ENCODE measurements around the gene CLDN16.

Gene CLDN16

GRCh38 chr3:190387578-190388213 is at the start of gene CLDN16:
Gene CLDN16, plus strand, starts transcription at chr3:190388163. Its CDS starts 167 bp downstream, at chr3:190388330.
- Histone ChIP-seq H3K9me3 (ENCODE audit: low read length) (no peaks in the 10 kb centered on the region), H3K27me3 (ENCODE audit: insufficient read depth, low read length) (no peaks in the 10 kb centered on the region), H3K4me3 (ENCODE audit: low read length) (no peak within 1 kb of the TSS), H2AFZ (ENCODE audit: low read depth, low read length) (no peak within 1 kb of the TSS), H3K36me3 (ENCODE audit: insufficient read depth, low read length) (no peaks in the 10 kb centered on the region), H3K4me1 (ENCODE audit: insufficient read depth, low read length) (no peaks in the 10 kb centered on the region)

- H3K27me3 ChIP-seq (ENCODE audit: insufficient read depth, low read length): no peaks in the 10 kb centered on the region
Observed at GRCh38 chr3:190338717-190339116, 49.2 kb upstream of the CLDN16 start.

GRCh38 chr3:190339130-190339529 is 48.8 kb upstream of the CLDN16 start:
- H3K9me3 ChIP-seq (ENCODE audit: low read length): no peaks in the 10 kb centered on the region
- no peaks in the 10 kb centered on the region for H3K4me1 ChIP-seq (ENCODE audit: insufficient read depth, low read length)
- no peak overlapping the region for H3K4me3 ChIP-seq (ENCODE audit: low read length)
- H3K27me3 ChIP-seq (ENCODE audit: insufficient read depth, low read length): no peaks in the 10 kb centered on the region
- no peaks in the 10 kb centered on the region for H3K36me3 ChIP-seq (ENCODE audit: insufficient read depth, low read length)
- H2AFZ ChIP-seq (ENCODE audit: low read depth, low read length): no peak overlapping the region

More at GRCh38 chr3:190338717-190339116, 49.2 kb upstream of the CLDN16 start:
- no peak overlapping the region for H3K4me3 ChIP-seq (ENCODE audit: low read length)
- no peaks in the 10 kb centered on the region for H3K4me1 ChIP-seq (ENCODE audit: insufficient read depth, low read length)
- no peaks in the 10 kb centered on the region for H3K36me3 ChIP-seq (ENCODE audit: insufficient read depth, low read length)
- H2AFZ ChIP-seq (ENCODE audit: low read depth, low read length): no peak overlapping the region
- no peaks in the 10 kb centered on the region for H3K9me3 ChIP-seq (ENCODE audit: low read length)

GRCh38 chr3:190340071-190340470 is 47.9 kb upstream of the CLDN16 start:
- Histone ChIP-seq H2AFZ (ENCODE audit: low read depth, low read length) (no peak overlapping the region), H3K27me3 (ENCODE audit: insufficient read depth, low read length) (no peaks in the 10 kb centered on the region), H3K9me3 (ENCODE audit: low read length) (no peaks in the 10 kb centered on the region), H3K4me1 (ENCODE audit: insufficient read depth, low read length) (no peaks in the 10 kb centered on the region), H3K36me3 (ENCODE audit: insufficient read depth, low read length) (no peaks in the 10 kb centered on the region), H3K4me3 (ENCODE audit: low read length) (no peak overlapping the region)

GRCh38 chr3:190345027-190345821 is 42.7 kb upstream of the CLDN16 start:
- H3K36me3 ChIP-seq (ENCODE audit: insufficient read depth, low read length): no peaks in the 10 kb centered on the region
- H3K4me1 ChIP-seq (ENCODE audit: insufficient read depth, low read length): no peaks in the 10 kb centered on the region
- no peaks in the 10 kb centered on the region for H3K27me3 ChIP-seq (ENCODE audit: insufficient read depth, low read length)
- no peaks in the 10 kb centered on the region for H3K9me3 ChIP-seq (ENCODE audit: low read length)
- no peak overlapping the region for H3K4me3 ChIP-seq (ENCODE audit: low read length)
- H2AFZ ChIP-seq (ENCODE audit: low read depth, low read length): no peak overlapping the region

- no peaks in the 10 kb centered on the region for H3K9me3 ChIP-seq (ENCODE audit: low read length)
- no peaks in the 10 kb centered on the region for H3K36me3 ChIP-seq (ENCODE audit: insufficient read depth, low read length)
- H3K4me3 ChIP-seq (ENCODE audit: low read length): no peak overlapping the region
- H3K27me3 ChIP-seq (ENCODE audit: insufficient read depth, low read length): no peaks in the 10 kb centered on the region
- no peaks in the 10 kb centered on the region for H3K4me1 ChIP-seq (ENCODE audit: insufficient read depth, low read length)
- H2AFZ ChIP-seq (ENCODE audit: low read depth, low read length): no peak overlapping the region
Observed at GRCh38 chr3:190345878-190346277, 42.1 kb upstream of the CLDN16 start.

- Histone ChIP-seq H3K4me3 (ENCODE audit: low read length) (no peak overlapping the region), H3K36me3 (ENCODE audit: insufficient read depth, low read length) (no peaks in the 10 kb centered on the region), H2AFZ (ENCODE audit: low read depth, low read length) (no peak overlapping the region), H3K27me3 (ENCODE audit: insufficient read depth, low read length) (no peaks in the 10 kb centered on the region), H3K9me3 (ENCODE audit: low read length) (no peaks in the 10 kb centered on the region), H3K4me1 (ENCODE audit: insufficient read depth, low read length) (no peaks in the 10 kb centered on the region)
Observed at GRCh38 chr3:190346541-190346940, 41.4 kb upstream of the CLDN16 start.

- H3K27me3 ChIP-seq (ENCODE audit: insufficient read depth, low read length): no peaks in the 10 kb centered on the region
- no peaks in the 10 kb centered on the region for H3K9me3 ChIP-seq (ENCODE audit: low read length)
- H3K4me3 ChIP-seq (ENCODE audit: low read length): no peak overlapping the region
- H2AFZ ChIP-seq (ENCODE audit: low read depth, low read length): no peak overlapping the region
- no peaks in the 10 kb centered on the region for H3K4me1 ChIP-seq (ENCODE audit: insufficient read depth, low read length)
- H3K36me3 ChIP-seq (ENCODE audit: insufficient read depth, low read length): no peaks in the 10 kb centered on the region
Observed at GRCh38 chr3:190352861-190353457, 35.0 kb upstream of the CLDN16 start.

- H2AFZ ChIP-seq (ENCODE audit: low read depth, low read length): no peak overlapping the region
- no peaks in the 10 kb centered on the region for H3K9me3 ChIP-seq (ENCODE audit: low read length)
- H3K4me1 ChIP-seq (ENCODE audit: insufficient read depth, low read length): no peaks in the 10 kb centered on the region
- no peak overlapping the region for H3K4me3 ChIP-seq (ENCODE audit: low read length)
- no peaks in the 10 kb centered on the region for H3K36me3 ChIP-seq (ENCODE audit: insufficient read depth, low read length)
- H3K27me3 ChIP-seq (ENCODE audit: insufficient read depth, low read length): no peaks in the 10 kb centered on the region
Observed at GRCh38 chr3:190356246-190356645, 31.7 kb upstream of the CLDN16 start.

- H3K9me3 ChIP-seq (ENCODE audit: low read length): no peaks in the 10 kb centered on the region
- H3K4me1 ChIP-seq (ENCODE audit: insufficient read depth, low read length): no peaks in the 10 kb centered on the region
- H3K36me3 ChIP-seq (ENCODE audit: insufficient read depth, low read length): no peaks in the 10 kb centered on the region
- no peaks in the 10 kb centered on the region for H3K27me3 ChIP-seq (ENCODE audit: insufficient read depth, low read length)
- H3K4me3 ChIP-seq (ENCODE audit: low read length): no peak overlapping the region
- H2AFZ ChIP-seq (ENCODE audit: low read depth, low read length): no peak overlapping the region
Observed at GRCh38 chr3:190357468-190357867, 30.5 kb upstream of the CLDN16 start.

- Histone ChIP-seq H3K4me1 (ENCODE audit: insufficient read depth, low read length) (no peaks in the 10 kb centered on the region), H2AFZ (ENCODE audit: low read depth, low read length) (no peak overlapping the region), H3K27me3 (ENCODE audit: insufficient read depth, low read length) (no peaks in the 10 kb centered on the region)
Observed at GRCh38 chr3:190359813-190360212, 28.1 kb upstream of the CLDN16 start.

GRCh38 chr3:190360228-190360627 is 27.7 kb upstream of the CLDN16 start:
- H3K9me3 ChIP-seq (ENCODE audit: low read length): no peaks in the 10 kb centered on the region
- no peaks in the 10 kb centered on the region for H3K27me3 ChIP-seq (ENCODE audit: insufficient read depth, low read length)
- H3K4me1 ChIP-seq (ENCODE audit: insufficient read depth, low read length): no peaks in the 10 kb centered on the region
- no peak overlapping the region for H3K4me3 ChIP-seq (ENCODE audit: low read length)
- H2AFZ ChIP-seq (ENCODE audit: low read depth, low read length): no peak overlapping the region
- no peaks in the 10 kb centered on the region for H3K36me3 ChIP-seq (ENCODE audit: insufficient read depth, low read length)

More at GRCh38 chr3:190359813-190360212, 28.1 kb upstream of the CLDN16 start:
- Histone ChIP-seq H3K4me3 (ENCODE audit: low read length) (no peak overlapping the region), H3K9me3 (ENCODE audit: low read length) (no peaks in the 10 kb centered on the region), H3K36me3 (ENCODE audit: insufficient read depth, low read length) (no peaks in the 10 kb centered on the region)

GRCh38 chr3:190361791-190362190 is 26.2 kb upstream of the CLDN16 start:
- Histone ChIP-seq H3K4me1 (ENCODE audit: insufficient read depth, low read length) (no peaks in the 10 kb centered on the region), H2AFZ (ENCODE audit: low read depth, low read length) (no peak overlapping the region), H3K4me3 (ENCODE audit: low read length) (no peak overlapping the region), H3K27me3 (ENCODE audit: insufficient read depth, low read length) (no peaks in the 10 kb centered on the region), H3K9me3 (ENCODE audit: low read length) (no peaks in the 10 kb centered on the region), H3K36me3 (ENCODE audit: insufficient read depth, low read length) (no peaks in the 10 kb centered on the region)
